Upper lobe of left lung (tissue), 4 donors: Measurements from ENCODE around the gene POU3F2.

Experiments
- CTCF ChIP-seq, 6 experiments: fragments of 450-650 bp in 4 of 6; fragments of 200-600 bp in 2 of 6; sonication (generic) in 2 of 6; IDR thresholded peaks; one replicate each; pipeline ENCODE4 v1.5.1; 2016 to 2019; ENCODE audit warnings: antibody characterized with exemption in 6 of 6
- EP300 ChIP-seq, 4 donors: sonication (generic); formaldehyde crosslinking; IDR thresholded peaks; one replicate each; pipeline ENCODE4 v1.5.1; 2017; ENCODE audit warnings: antibody characterized with exemption in 4 of 4, control low read depth in 2 of 4
- POLR2A ChIP-seq, 4 donors: fragments of 450-650 bp; IDR thresholded peaks; one replicate each; pipeline ENCODE4 v1.5.1; 2016 to 2017; ENCODE audit warnings: antibody characterized with exemption in 4 of 4, mild to moderate bottlenecking in 2 of 4
- POLR2AphosphoS5 ChIP-seq, 2 donors: sonication (generic); formaldehyde crosslinking; IDR thresholded peaks; one replicate each; pipeline ENCODE4 v1.5.1; 2017; ENCODE audit warnings: antibody characterized with exemption in 2 of 2

GRCh38 chr6:98871821-98872220, 37.4 kb downstream of the POU3F2 start:
- TF ChIP-seq CTCF (IDR thresholded peaks at IDR 0.05) (no peak), POLR2A (IDR thresholded peaks at IDR 0.05) (no peak), POLR2AphosphoS5 (IDR thresholded peaks at IDR 0.05) (no peak), EP300 (IDR thresholded peaks at IDR 0.05) (no peak)
